SK-MEL-5 (cell line): ENCODE measurements around the gene KRT86. TPM values are rescaled to one million over a fixed set of nuclear protein-coding genes. Genes with fewer than 3 reads are reported as not detected.

Experiments used
- DNase-seq: peaks from one replicate; pipeline ENCODE4 v3.0.0-alpha.2; 2016; ENCODE audit warnings: low read depth, low spot score
- in situ Hi-C: cut with HindIII; loops from 2 replicates; pipeline ENCODE4 v1.10.0; 2016; ENCODE audit warnings: low sequenced_read_pairs, high pct_unique_total_duplicates, low pct_unique_long_range_greater_than_20kb
- total RNA-seq: library from RNA; depleted of rRNA; stranded (reverse); fragments of >200 nt; shearing (Covaris generic); gene quantifications from 2 replicates; pipeline ENCODE4 v1.2.3, GENCODE V29; 2014

KRT86 gene
- total RNA-seq, 1 experiment from 2014 or later: not detected

GRCh38 chr12:52259657-52260243 is 14.7 kb upstream of the KRT86 start:
- DNase-seq: no peak

GRCh38 chr12:52260361-52261207 is 13.9 kb upstream of the KRT86 start:
- DNase-seq: no peak
- in situ Hi-C loops: no loop called here

More at GRCh38 chr12:52259657-52260243, 14.7 kb upstream of the KRT86 start:
- in situ Hi-C loops: no loop called here

GRCh38 chr12:52261208-52261484 is 13.3 kb upstream of the KRT86 start:
- no peak for DNase-seq
- in situ Hi-C loops: no loop called here

- DNase-seq: no peak
- in situ Hi-C loops: no loop called here
These were observed 12.2 kb upstream of the KRT86 start for GRCh38 chr12:52262286-52262685.

- DNase-seq: no peak
- in situ Hi-C loops: no loop called here
These were observed 10.5 kb upstream of the KRT86 start for GRCh38 chr12:52263761-52264434.

GRCh38 chr12:52264435-52264825 is 10.0 kb upstream of the KRT86 start:
- in situ Hi-C loops: no loop called here
- no peak for DNase-seq

GRCh38 chr12:52266514-52266913 is 7.9 kb upstream of the KRT86 start:
- DNase-seq: no peak
- in situ Hi-C loops: no loop called here

- DNase-seq: no peak
- in situ Hi-C loops: no loop called here
These were observed 7.2 kb upstream of the KRT86 start for GRCh38 chr12:52267266-52267665.

GRCh38 chr12:52267699-52268098 is 6.7 kb upstream of the KRT86 start:
- DNase-seq: peak; percentile 20
- in situ Hi-C loops: no loop called here

GRCh38 chr12:52268212-52268611 is 6.2 kb upstream of the KRT86 start:
- peak; percentile 13 for DNase-seq
- in situ Hi-C loops: no loop called here

- in situ Hi-C loops: no loop called here
These were observed 3.8 kb upstream of the KRT86 start for GRCh38 chr12:52270541-52271070.

GRCh38 chr12:52271158-52271557 is 3.3 kb upstream of the KRT86 start:
- DNase-seq: no peak
- in situ Hi-C loops: no loop called here

More at GRCh38 chr12:52270541-52271070, 3.8 kb upstream of the KRT86 start:
- no peak for DNase-seq

- no peak for DNase-seq
- in situ Hi-C loops: no loop called here
These were observed 1.2 kb downstream of the KRT86 start for GRCh38 chr12:52275686-52276085.

- in situ Hi-C loops: no loop called here
- no peak for DNase-seq
These were observed 3.2 kb downstream of the KRT86 start for GRCh38 chr12:52277486-52278245.

GRCh38 chr12:52278575-52279421 is 4.4 kb downstream of the KRT86 start:
- in situ Hi-C loops: no loop called here
- DNase-seq: peak; percentile 75

GRCh38 chr12:52279422-52280318 is 5.2 kb downstream of the KRT86 start:
- DNase-seq: peak; percentile 34
- in situ Hi-C loops: no loop called here
